Right lung (tissue), 5 donors: ENCODE measurements around the gene PRKACG. TPM values are rescaled to one million over a fixed set of nuclear protein-coding genes. Genes with fewer than 3 reads are reported as not detected.

ENCODE experiments used
- DNase-seq, 2 donors: peaks; one replicate each; pipeline ENCODE4 v3.0.0-alpha.2; 2013
- polyA plus RNA-seq, 5 donors: library from polyadenylated mRNA; unstranded; fragments of 120-200 nt; gene quantifications; one replicate each; pipeline versions ENCODE4 v1.2.1 to v1.2.3, GENCODE V29; 2013; ENCODE audit warnings: inconsistent platforms in 1 of 5, low replicate concordance in 1 of 5; ENCODE audit not compliant: insufficient read length in 5 of 5, insufficient read depth in 1 of 5

PRKACG gene
- polyA plus RNA-seq, 5 donors = not detected

DNA sequence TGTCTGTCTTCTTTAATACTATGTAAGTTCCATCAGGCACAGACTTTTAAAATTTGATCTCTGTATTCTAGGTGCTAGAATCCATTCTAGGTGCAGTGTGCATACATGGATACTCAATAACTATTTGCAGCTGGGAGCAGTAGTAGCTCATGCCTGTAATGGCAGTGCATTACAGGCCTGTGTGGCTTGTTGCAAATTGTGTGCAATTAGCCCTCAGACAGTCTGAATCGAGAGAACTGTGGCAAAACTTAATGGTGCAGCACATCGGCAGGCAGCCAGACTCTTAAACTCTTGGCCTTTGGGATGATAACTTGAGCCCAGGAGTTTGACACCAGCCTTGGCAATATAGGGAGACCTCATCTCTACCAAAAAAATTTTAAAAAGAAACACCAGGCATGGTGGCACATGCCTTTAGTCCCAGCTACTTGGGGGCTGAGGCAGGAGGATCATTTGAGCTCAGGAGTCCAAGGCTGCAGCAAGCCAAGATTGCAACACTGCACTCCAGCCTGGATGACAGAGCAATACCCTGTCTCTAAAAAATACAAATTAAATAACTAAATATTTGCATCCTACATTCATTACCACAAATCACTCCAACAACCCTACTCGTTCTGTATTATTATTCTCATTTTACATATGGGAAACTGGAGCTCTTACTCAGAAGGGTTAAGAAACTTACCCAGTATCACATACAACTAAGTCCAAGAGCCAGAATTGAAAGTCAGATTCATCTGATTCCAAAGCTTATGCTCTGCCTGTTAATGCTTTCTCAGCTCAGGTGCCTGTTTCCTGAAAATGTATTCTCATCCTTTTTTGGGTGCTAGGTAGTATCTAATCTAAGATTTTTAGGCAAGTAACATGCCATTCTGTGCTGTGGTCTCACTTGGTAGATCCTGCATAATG lies 30.1 kb downstream of the PRKACG start:
- DNase-seq = no peak

GRCh38 chr9:68983008-68983411 lies 30.9 kb downstream of the PRKACG start:
- no peak for DNase-seq

DNA sequence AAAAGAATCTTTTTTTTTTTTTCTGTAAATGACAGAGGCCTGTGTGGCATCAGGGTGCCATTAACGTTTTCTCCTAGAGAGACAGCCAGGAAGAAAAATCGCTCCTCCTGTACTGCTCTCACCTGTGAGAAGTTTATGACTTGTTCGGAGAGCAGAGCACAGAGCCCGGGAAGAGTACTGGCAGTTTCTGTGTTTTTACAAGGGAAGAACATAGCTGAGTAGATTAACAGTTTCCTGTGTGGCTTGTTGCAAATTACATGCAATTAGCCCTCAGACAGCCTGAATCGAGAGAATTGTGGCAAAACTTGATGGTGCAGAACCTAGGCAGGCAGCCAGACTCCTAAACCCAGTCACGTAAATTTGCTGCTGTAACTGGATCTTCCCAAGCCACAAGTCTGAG lies 32.1 kb downstream of the PRKACG start:
- DNase-seq = no peak

DNA sequence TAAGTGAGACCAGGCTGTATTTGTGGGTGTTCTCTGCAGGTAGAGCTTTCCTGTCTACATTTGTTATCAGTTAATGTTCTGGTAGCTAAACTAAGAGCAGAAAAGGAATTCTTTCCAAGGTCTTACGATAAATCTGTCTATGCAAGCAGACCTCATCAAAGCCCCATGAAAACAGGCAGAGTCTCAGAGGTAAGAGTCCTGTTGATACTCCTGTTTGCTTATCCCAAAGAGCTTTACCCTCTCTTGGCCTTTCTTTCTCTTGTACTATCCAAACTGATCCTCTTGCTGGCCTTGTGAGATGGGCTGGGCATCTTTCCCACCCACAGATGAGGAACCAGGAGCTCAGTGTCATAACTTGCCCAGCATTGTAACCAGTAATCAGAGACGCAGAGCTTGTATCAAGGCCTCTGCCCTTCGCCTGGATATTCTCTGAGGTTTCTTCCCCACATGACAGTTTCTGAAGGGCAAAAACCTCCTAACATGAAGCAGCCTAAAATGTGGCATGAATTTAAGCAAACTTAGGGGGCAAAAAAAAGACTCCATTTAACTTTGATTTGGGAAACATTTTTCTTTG lies 33.5 kb downstream of the PRKACG start:
- DNase-seq = no peak

DNA sequence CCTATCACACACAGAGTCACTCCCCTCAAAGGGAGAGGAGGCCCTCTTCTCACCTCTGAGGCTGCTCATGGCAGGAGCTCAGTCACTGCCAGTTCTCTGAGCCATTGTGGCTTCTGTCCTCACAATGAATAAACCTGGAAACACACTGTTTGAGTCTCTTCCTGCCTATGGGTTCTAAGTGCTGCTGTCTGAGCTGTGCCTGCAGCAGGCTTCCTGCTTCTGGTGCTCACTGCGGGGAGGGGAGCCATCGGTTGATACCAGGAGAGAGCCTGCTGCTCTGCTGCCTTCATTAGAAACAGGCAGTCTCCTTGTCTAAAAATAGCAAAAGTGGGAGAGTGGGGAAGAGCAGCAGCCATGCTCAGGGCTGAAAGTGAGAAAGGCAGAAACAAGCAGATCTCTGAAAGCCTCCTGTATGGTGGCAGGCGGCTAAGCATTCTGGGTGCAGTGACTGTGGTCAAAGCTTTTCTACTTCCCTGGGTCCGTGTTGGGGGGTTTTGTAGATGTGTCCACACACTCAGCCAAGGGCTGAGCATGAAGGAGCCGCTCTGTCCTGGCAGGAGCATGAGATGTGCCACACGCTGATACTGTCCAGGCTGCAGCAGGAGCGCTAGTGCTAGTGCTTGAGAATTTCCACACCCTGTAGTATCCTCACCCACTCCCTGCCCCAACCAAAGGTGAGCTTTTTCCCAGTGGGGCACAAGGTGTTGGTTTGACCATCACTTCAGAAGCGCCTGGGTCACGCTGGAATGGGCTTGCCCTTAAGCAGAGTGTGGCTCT lies 34.2 kb downstream of the PRKACG start:
- DNase-seq = no peak

GRCh38 chr9:68978501-68978900 lies 35.4 kb downstream of the PRKACG start:
- no peak for DNase-seq

DNA sequence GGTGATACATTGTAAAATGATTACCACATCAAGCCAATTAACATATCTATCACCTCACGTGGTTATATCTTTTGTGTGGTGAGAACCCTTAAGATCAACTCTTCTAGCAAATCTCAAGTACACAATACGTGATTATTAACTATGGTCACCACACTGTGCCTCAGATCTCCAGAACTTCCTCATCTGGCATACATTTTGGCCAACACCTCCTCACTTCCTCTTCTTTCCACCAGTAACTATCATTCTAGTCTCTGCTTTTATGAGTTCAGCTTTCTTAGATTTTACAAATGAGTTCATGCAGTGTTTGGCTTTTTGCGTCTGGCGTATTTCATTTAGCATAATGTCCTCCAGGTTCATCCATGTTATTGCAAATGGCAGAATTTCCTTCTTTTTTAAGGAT lies 35.8 kb downstream of the PRKACG start:
- DNase-seq = no peak

DNA sequence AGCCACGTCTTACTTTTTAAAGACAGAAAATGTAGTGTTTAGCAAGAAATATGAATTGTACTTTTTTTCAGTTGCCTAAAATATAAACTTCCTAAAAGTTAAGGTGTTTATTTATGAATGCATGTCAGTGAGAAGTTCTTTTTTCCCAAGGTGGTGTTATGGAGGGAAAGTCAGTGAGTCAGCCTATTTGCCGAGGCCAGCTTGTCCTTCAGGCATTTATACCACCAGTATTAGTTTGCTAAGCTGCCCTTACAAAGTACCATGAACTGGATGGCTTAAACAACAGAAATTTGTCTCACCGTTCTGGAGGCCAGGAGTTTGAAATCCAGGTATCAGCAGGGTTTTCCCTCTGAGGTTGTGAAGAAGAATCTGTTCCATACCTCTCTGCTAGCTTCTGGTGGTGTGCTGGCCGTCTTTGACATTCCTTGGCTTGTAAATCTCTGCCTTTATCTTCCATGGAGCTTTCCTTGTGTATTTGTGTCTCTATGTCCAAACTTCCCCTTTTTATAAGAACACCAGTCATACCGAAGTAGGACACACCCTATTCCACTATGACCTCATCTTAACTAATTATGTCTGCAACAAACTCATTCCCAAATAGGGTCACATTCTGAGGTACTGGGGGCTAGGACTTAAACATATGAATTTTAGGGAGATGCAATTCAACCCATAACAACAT lies 38.4 kb downstream of the PRKACG start:
- DNase-seq = no peak

DNA sequence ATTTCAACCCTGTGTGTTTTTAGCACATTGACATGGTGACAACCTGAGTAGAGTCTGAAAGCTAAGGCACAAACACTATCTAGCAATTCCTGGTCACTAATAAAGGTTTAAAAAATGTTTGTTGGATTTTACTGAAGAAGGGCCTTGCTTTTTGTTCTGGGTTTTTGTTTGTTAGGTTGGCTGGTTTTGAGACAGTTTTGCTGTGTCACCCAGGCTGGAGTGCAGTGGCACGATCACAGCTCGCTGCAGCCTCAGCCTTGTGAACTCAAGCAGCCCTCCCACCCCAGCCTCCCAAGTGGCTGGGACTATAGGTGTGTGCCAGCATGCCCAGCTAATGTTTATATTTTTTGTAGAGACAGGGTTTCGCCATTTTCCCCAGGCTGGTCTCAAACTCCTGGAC lies 39.0 kb downstream of the PRKACG start:
- no peak for DNase-seq

GRCh38 chr9:68974431-68974830 lies 39.5 kb downstream of the PRKACG start:
- DNase-seq = no peak

GRCh38 chr9:68973619-68974018 lies 40.3 kb downstream of the PRKACG start:
- no peak for DNase-seq

- no peak for DNase-seq
Measured at GRCh38 chr9:68970151-68970550, 43.8 kb downstream of the PRKACG start.

- no peak for DNase-seq
Measured at GRCh38 chr9:68969538-68969937, 44.4 kb downstream of the PRKACG start.

DNA sequence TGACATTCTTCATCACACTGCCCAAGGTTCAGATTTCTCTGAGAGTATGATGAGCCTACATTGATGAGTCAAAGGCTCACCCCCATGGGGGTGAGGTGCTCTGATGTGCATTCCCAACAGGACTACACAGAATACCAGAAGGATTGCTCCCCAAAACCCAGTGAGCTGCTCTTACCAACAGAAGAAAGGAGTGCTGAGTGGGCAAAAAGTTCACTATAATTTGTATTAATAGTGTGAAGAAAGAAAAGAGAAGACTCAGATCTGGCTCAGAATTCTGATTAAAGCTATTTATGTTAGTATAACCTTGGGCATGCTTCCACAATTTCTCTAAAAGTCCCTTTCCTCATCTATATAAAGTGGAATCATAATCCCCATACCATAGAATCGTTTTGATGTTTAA lies 46.1 kb downstream of the PRKACG start:
- no peak for DNase-seq

GRCh38 chr9:68966496-68966944 lies 47.4 kb downstream of the PRKACG start:
- DNase-seq = no peak

DNA sequence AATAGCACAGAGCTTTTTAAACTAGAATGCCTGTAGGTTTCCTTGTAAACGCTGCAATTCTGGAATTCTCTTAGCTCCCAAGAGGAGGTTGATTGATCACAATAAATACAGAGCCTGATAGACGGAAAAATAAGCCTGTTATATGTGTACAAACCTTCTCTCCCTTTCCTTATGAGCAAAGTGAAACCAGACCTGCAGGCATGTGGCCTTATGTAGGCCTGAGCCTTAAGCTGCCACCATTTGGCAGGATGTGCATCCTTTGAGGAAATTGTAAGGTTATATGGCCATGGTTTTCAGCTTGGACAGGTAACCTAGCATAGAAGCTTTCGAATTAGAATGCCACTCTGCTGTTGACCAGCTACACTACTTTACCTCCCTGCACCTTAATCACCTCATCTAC lies 49.1 kb downstream of the PRKACG start:
- no peak for DNase-seq

- DNase-seq = no peak
Measured at GRCh38 chr9:68964102-68964541, 49.8 kb downstream of the PRKACG start.

DNA sequence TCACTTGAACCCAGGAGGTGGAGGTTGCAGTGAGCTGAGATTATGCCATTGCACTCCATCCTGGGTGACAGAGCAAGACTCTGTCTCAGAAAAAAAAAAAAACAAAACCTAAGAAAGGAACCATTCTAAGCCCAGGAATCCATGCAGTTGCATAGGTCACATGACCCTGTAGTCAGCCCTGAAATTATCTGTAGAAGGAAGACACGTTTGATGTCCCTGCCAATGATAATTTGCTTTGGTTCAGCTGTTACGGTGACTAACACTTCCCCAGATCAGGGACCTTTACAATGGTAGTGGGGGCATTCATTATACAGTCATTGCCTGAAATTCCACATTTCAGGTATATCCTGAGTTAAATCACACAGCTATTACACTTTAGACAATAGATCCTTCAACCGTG lies 50.5 kb downstream of the PRKACG start:
- no peak for DNase-seq
